ENCODE measurements around the gene SMIM24. TPM values are rescaled to one million over a fixed set of nuclear protein-coding genes. Genes with fewer than 3 reads are reported as not detected.

The SMIM24 gene
- total RNA-seq, 4 donors from 2014 or later = 0.29 to 0.78 TPM; not detected in 2

DNA sequence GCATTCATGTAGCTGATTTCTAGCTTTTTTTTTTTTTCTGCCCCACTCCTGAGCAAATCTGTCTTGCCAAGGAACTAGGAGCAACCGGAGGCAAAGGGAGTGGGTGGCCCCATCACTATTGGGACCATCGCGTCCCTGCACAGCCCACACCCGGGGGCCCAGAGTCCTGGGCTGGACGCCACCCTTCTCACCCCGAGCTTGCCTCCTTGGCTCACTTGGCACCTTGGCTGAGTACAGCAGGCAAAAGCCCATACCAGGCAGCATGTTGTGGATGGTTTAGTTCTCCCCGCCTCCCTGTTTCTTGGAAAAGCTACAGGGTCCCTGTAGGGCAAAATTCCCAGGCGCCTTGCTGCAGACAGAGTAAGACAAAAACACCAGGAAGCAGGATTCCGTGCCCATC is 13.7 kb downstream of the SMIM24 start:
- DNase-seq (ENCODE audit: low spot score in 2 of 2) = no peak
- 44 to 48% methylated on average over 9 of the region's 9 CpGs for WGBS, 2 donors
- H3K4me3 ChIP-seq (ENCODE audit: low read depth, poor library complexity, severe bottlenecking) = no peak overlapping the region
- TF ChIP-seq, protein P1, sequence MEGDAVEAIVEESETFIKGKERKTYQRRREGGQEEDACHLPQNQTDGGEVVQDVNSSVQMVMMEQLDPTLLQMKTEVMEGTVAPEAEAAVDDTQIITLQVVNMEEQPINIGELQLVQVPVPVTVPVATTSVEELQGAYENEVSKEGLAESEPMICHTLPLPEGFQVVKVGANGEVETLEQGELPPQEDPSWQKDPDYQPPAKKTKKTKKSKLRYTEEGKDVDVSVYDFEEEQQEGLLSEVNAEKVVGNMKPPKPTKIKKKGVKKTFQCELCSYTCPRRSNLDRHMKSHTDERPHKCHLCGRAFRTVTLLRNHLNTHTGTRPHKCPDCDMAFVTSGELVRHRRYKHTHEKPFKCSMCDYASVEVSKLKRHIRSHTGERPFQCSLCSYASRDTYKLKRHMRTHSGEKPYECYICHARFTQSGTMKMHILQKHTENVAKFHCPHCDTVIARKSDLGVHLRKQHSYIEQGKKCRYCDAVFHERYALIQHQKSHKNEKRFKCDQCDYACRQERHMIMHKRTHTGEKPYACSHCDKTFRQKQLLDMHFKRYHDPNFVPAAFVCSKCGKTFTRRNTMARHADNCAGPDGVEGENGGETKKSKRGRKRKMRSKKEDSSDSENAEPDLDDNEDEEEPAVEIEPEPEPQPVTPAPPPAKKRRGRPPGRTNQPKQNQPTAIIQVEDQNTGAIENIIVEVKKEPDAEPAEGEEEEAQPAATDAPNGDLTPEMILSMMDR (IDR thresholded peaks at IDR 0.05) = no peak
- no peak for TF ChIP-seq POLR2A (IDR thresholded peaks at IDR 0.05)
- intact Hi-C loops (cut with DNase I; ENCODE audit: low total_unique reads) = no loop called here

DNA sequence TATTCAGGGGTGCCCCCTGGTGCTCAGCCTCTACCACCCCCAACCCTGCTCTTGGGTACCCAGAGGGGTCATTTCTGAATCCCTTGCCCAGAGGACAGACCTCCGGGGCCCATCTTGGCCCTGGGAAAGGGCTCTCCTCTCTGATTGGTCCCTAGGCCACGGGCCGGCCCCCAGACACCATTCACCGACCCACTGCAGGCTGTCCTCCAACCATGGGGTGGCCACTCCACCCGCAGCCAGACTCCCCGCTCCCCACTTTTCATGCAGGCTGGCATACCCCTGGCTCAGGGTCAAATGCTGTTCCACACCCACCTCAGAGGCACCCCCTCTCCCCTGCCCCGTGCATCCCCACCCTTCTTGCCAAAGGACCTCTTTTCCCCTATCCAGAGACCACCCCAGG is 14.8 kb downstream of the SMIM24 start:
- DNase-seq (ENCODE audit: low spot score in 2 of 2) = no peak
- H3K4me3 ChIP-seq (ENCODE audit: low read depth, poor library complexity, severe bottlenecking) = no peak overlapping the region
- TF ChIP-seq POLR2A (IDR thresholded peaks at IDR 0.05) = no peak
- TF ChIP-seq, protein P1 (IDR thresholded peaks at IDR 0.05) = no peak
- WGBS, 2 donors = 72 to 79% methylated on average over 7 of the region's 7 CpGs
- intact Hi-C loops (cut with DNase I; ENCODE audit: low total_unique reads) = no loop called here

DNA sequence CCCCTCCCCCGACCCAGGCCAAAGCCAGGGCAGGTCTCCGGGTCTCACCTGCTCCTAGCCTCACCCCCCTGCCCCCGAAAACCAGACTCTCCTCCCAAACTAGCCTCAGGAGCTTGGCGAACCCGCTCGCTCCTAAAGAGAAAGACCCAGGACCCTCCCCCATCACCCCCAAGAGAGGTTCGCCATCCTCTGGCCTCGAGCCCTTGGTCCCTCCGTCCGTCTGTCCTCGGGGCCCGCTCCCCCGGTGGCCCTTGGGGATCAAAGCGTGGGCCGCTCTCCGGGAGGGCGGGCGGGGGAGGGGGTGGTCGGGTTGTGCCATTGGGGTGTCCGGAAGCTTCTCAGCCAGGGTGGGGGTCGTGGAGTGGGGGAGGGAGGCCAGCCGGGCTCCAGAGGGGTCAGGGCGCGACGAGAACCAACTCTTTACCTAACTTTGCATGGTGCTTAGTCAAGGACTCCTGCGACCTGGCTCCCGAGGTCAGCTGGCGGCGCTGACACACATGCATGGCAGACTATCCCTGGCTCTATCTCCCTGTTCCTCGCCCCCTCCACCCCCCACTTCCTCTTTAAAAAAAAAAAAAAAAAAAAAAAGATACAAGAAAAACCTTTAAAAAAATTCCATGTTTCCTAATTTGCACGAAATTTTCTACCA is 15.6 kb downstream of the SMIM24 start:
- intact Hi-C loops (cut with DNase I; ENCODE audit: low total_unique reads) = no loop called here
- no peak overlapping the region for H3K4me3 ChIP-seq (ENCODE audit: low read depth, poor library complexity, severe bottlenecking)
- WGBS, 2 donors = 76 to 78% methylated on average over 26 to 31 of the region's 31 CpGs
- TF ChIP-seq, protein P1 (IDR thresholded peaks at IDR 0.05) = no peak
- TF ChIP-seq POLR2A (IDR thresholded peaks at IDR 0.05) = no peak
- no peak for DNase-seq (ENCODE audit: low spot score in 2 of 2)

DNA sequence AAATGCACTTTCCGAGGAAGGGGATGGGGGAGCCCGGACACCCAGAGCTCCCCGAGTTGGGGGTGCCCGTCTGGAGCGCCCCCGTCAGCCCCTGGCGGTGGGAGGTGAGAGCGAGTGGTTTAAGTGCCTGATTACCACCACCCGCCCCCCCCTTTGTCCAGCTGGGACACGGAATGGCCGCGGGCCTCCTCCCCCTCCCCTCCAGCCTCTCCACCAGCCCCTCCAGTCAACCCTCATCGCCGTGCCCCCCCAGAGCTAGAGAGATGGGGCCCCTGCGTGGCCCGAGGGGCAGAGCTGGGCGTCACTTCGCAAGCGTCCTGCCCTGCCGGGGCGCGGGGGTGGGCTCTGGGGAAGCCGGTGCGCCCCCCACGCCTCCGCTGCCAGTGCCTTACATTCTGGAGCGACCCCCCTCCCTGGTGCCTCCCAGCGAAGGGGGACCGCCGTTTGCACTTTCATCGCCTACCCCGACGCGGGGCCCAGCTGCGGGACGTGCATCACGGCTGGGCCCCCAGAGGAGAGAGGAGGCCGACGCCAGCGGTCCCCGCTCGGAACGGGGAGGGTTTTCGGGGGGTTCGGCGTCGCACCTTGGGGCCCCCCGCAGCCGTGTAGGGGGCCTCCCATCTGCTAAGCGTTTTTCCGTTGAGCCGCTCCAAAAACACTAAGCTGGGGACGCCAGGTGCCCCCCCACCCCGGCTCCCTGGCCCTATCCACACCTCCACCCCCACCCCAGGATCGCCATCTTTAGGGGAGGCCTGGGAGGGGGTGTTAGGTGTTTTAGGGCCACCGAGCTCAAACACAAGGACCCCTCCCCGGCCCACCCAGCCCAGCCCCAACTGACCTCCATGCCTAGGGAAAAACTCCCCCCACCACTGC is 16.4 kb downstream of the SMIM24 start:
- TF ChIP-seq POLR2A (IDR thresholded peaks at IDR 0.05) = no peak
- TF ChIP-seq, protein P1 (IDR thresholded peaks at IDR 0.05) = no peak
- DNase-seq (ENCODE audit: low spot score in 2 of 2) = no peak
- no peak overlapping the region for H3K4me3 ChIP-seq (ENCODE audit: low read depth, poor library complexity, severe bottlenecking)
- intact Hi-C loops (cut with DNase I; ENCODE audit: low total_unique reads) = no loop called here
- WGBS, 2 donors = 84 to 86% methylated on average over 43 to 56 of the region's 57 CpGs

DNA sequence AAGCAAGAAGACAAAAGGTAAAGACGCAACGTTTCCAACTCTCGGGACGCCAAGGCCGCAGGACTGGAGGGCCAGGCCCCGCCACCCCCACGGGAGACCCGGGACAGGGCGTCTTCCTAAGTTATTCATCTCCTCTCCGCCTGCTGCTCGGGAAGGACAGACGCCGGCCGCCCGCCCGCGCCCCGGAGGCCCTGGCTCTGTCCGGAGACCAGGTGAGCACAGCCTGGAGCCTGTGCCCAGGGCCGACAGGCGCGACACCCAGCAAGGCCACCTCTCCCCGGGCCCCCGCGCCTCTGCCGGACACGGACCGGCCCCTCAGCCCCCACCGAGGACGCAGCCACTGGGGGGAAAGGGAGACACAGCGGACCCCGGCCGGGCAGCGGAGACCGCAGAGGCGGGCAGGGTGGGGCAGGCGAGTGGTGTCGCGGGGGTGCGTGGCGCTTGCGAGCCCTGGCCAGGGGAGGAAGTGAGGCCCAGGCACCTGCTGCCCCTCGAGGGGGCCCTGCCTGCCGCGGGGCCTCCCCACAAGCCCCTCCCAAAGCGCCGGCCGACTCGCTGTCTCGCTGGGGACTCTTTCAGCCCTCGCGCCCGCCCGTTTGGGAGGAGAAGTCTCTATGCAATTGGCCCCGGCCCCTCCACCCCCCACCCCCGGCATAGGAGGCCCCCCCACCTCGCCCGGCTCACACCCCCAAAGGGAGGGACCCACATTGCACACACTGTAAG is 17.2 kb downstream of the SMIM24 start:
- intact Hi-C loops (cut with DNase I; ENCODE audit: low total_unique reads) = no loop called here
- no peak overlapping the region for H3K4me3 ChIP-seq (ENCODE audit: low read depth, poor library complexity, severe bottlenecking)
- TF ChIP-seq, protein P1 (IDR thresholded peaks at IDR 0.05) = no peak
- no peak for TF ChIP-seq POLR2A (IDR thresholded peaks at IDR 0.05)
- WGBS, 2 donors = 81 to 85% methylated on average over 26 to 49 of the region's 58 CpGs
- DNase-seq (ENCODE audit: low spot score in 2 of 2) = no peak

Measured in lower leg skin (tissue), 4 donors.